DND-41 (cell line): ENCODE data around the gene RPGRIP1L.

Experiments
- ATAC-seq: fragments of 200-7000 bp; cut with Tn5 transposase; 3 replicates; pipeline ENCODE4 v1.9.1; 2021; ENCODE audit warnings: low read depth; ENCODE audit not compliant: insufficient read depth
- DNase-seq: peaks from one replicate; pipeline ENCODE4 v3.0.0-alpha.2; 2020
- H2AFZ ChIP-seq: 2 replicates; pipeline ENCODE4 v1.6.0; 2012; ENCODE audit warnings: low read depth, low read length
- H3K27ac ChIP-seq: 2 replicates; pipeline ENCODE4 v1.5.1; 2012; ENCODE audit warnings: low read length, inconsistent platforms
- H3K27me3 ChIP-seq: fragments of 200-600 bp; sonication (generic); 2 replicates; pipeline ENCODE4 v1.6.0; 2012; ENCODE audit warnings: low read length, mild to moderate bottlenecking, inconsistent platforms; ENCODE audit not compliant: insufficient read depth, poor library complexity
- H3K36me3 ChIP-seq: 2 replicates; pipeline ENCODE4 v1.5.1; 2012; ENCODE audit warnings: low read length, inconsistent platforms; ENCODE audit not compliant: insufficient read depth
- H3K4me1 ChIP-seq: 2 replicates; pipeline ENCODE4 v1.5.1; 2012; ENCODE audit warnings: mild to moderate bottlenecking, low read length; ENCODE audit not compliant: insufficient read depth
- H3K4me2 ChIP-seq: 2 replicates; pipeline ENCODE4 v1.6.0; 2012; ENCODE audit warnings: mild to moderate bottlenecking, moderate library complexity, low read length, inconsistent platforms; ENCODE audit not compliant: insufficient read depth
- H3K4me3 ChIP-seq, 2 experiments: fragments of 200-600 bp in 1 of 2; shearing (Covaris generic) in 1 of 2; 2 replicates each; pipeline ENCODE4 v1.5.1; 2012 to 2016; ENCODE audit warnings: inconsistent platforms in 2 of 2, low read length in 2 of 2, mild to moderate bottlenecking in 2 of 2, low read depth in 1 of 2, moderate library complexity in 1 of 2
- H3K79me2 ChIP-seq: 2 replicates; pipeline ENCODE4 v1.6.0; 2012; ENCODE audit warnings: low read length, inconsistent platforms; ENCODE audit not compliant: insufficient read depth
- H3K9ac ChIP-seq: 2 replicates; pipeline ENCODE4 v1.6.0; 2012; ENCODE audit warnings: low read depth, mild to moderate bottlenecking, inconsistent platforms, low read length, moderate library complexity
- H3K9me3 ChIP-seq: 2 replicates; pipeline ENCODE4 v1.5.1; 2012; ENCODE audit warnings: low read length, moderate library complexity, mild to moderate bottlenecking, inconsistent platforms; ENCODE audit not compliant: insufficient read depth, severe bottlenecking
- H4K20me1 ChIP-seq: 2 replicates; pipeline ENCODE4 v1.6.0; 2012; ENCODE audit warnings: low read length; ENCODE audit not compliant: insufficient read depth
- EZH2 ChIP-seq: IDR thresholded peaks from 3 replicates; pipeline ENCODE4 v1.6.1; 2012; ENCODE audit warnings: borderline replicate concordance, low read depth, mild to moderate bottlenecking, moderate library complexity, low read length, inconsistent platforms; ENCODE audit not compliant: severe bottlenecking
- TF ChIP-seq, protein P1 (sequence below): IDR thresholded peaks from 2 replicates; pipeline ENCODE4 v1.5.1; 2012; ENCODE audit warnings: borderline replicate concordance, low read length, moderate library complexity, mild to moderate bottlenecking; ENCODE audit not compliant: poor library complexity, severe bottlenecking; ENCODE audit errors: extremely low read depth

The RPGRIP1L gene

DNA sequence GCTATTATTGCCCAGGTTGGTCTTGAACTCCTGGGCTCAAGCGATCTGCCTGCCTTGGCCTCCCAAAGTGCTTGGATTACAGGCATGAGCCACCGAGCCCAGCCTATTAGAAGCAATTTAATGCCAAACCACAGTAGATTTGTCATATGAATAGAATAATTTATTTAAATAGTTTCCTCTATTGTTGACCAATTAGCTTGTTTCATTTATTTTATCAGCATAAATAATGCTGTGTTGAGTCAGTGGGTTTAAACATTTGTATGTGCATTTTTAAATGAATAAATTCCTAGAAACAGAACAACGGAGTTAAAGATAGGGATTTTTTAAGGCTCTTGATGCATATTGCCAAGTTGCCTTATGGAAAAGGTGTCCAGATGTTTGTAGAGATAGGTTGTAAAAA lies 27.0 kb upstream of the RPGRIP1L start:
- Histone ChIP-seq H3K4me3 (no peak overlapping the region), H3K36me3 (no peaks in the 10 kb centered on the region; the same call in 1 of the 2 replicates), H3K27me3 (no peaks in the 10 kb centered on the region), H3K9me3 (no peaks in the 10 kb centered on the region), H3K79me2 (peaks cover 83% of the 10 kb centered on the region), H3K4me1 (no peaks in the 10 kb centered on the region), H3K4me2 (no peak overlapping the region), H4K20me1 (peaks cover 32% of the 10 kb centered on the region; the same call in 1 of the 2 replicates), H2AFZ (no peak overlapping the region), H3K9ac (no peak overlapping the region), H3K27ac (no peak overlapping the region)
- DNase-seq, result no peak
- no peak for TF ChIP-seq EZH2
- TF ChIP-seq, protein P1, sequence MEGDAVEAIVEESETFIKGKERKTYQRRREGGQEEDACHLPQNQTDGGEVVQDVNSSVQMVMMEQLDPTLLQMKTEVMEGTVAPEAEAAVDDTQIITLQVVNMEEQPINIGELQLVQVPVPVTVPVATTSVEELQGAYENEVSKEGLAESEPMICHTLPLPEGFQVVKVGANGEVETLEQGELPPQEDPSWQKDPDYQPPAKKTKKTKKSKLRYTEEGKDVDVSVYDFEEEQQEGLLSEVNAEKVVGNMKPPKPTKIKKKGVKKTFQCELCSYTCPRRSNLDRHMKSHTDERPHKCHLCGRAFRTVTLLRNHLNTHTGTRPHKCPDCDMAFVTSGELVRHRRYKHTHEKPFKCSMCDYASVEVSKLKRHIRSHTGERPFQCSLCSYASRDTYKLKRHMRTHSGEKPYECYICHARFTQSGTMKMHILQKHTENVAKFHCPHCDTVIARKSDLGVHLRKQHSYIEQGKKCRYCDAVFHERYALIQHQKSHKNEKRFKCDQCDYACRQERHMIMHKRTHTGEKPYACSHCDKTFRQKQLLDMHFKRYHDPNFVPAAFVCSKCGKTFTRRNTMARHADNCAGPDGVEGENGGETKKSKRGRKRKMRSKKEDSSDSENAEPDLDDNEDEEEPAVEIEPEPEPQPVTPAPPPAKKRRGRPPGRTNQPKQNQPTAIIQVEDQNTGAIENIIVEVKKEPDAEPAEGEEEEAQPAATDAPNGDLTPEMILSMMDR, result no peak
- no peak for ATAC-seq

GRCh38 chr16:53726625-53727024 lies 23.0 kb upstream of the RPGRIP1L start:
- Histone ChIP-seq H3K4me2 (no peak overlapping the region), H3K27ac (no peak overlapping the region), H3K79me2 (peaks cover 86% of the 10 kb centered on the region), H2AFZ (no peak overlapping the region), H3K9ac (no peak overlapping the region), H3K4me3 (no peak overlapping the region), H3K27me3 (no peaks in the 10 kb centered on the region), H4K20me1 (peaks cover 21% of the 10 kb centered on the region; the same call in 1 of the 2 replicates), H3K4me1 (no peaks in the 10 kb centered on the region), H3K36me3 (no peaks in the 10 kb centered on the region; the same call in 1 of the 2 replicates), H3K9me3 (no peaks in the 10 kb centered on the region)
- TF ChIP-seq, protein P1, result no peak
- no peak for TF ChIP-seq EZH2
- DNase-seq (no peak), ATAC-seq (no peak)

GRCh38 chr16:53721017-53721416 lies 17.4 kb upstream of the RPGRIP1L start:
- Histone ChIP-seq H3K9me3 (no peaks in the 10 kb centered on the region), H3K4me2 (no peak overlapping the region), H2AFZ (no peak overlapping the region), H4K20me1 (peaks cover 21% of the 10 kb centered on the region; the same call in 1 of the 2 replicates), H3K27ac (no peak overlapping the region), H3K36me3 (no peaks in the 10 kb centered on the region), H3K9ac (no peak overlapping the region), H3K27me3 (no peaks in the 10 kb centered on the region), H3K4me1 (no peaks in the 10 kb centered on the region), H3K79me2 (peaks cover 89% of the 10 kb centered on the region), H3K4me3 (no peak overlapping the region)
- DNase-seq, result no peak
- TF ChIP-seq, protein P1, result no peak
- no peak for TF ChIP-seq EZH2
- ATAC-seq, result no peak; the same call in 2 of the 3 replicates

- no peaks in the 10 kb centered on the region for H3K27me3 ChIP-seq
- no peaks in the 10 kb centered on the region for H3K36me3 ChIP-seq
- DNase-seq (no peak), ATAC-seq (no peak)
- peaks cover 16% of the 10 kb centered on the region; the same call in 1 of the 2 replicates for H4K20me1 ChIP-seq
- H3K4me1 ChIP-seq, result no peaks in the 10 kb centered on the region
- TF ChIP-seq EZH2, result no peak
- TF ChIP-seq, protein P1, result no peak
- H3K4me3 ChIP-seq, result no peak overlapping the region
- no peak overlapping the region for H3K27ac ChIP-seq
- no peak overlapping the region for H3K4me2 ChIP-seq
- H3K9me3 ChIP-seq, result no peaks in the 10 kb centered on the region
- H2AFZ ChIP-seq, result no peak overlapping the region
- no peak overlapping the region for H3K9ac ChIP-seq
- H3K79me2 ChIP-seq, result peaks cover 85% of the 10 kb centered on the region
Measured at GRCh38 chr16:53717577-53717976, 13.9 kb upstream of the RPGRIP1L start.
